CD4-positive, alpha-beta T cell treated with Interleukin-2 at 100 ng/mL for 4 hours (primary cell): Measurements from ENCODE around the gene NHLH1.

Experiments used
- DNase-seq: peaks from one replicate; pipeline ENCODE4 v3.0.0-alpha.2; 2020; ENCODE audit warnings: low spot score

NHLH1 gene

DNA sequence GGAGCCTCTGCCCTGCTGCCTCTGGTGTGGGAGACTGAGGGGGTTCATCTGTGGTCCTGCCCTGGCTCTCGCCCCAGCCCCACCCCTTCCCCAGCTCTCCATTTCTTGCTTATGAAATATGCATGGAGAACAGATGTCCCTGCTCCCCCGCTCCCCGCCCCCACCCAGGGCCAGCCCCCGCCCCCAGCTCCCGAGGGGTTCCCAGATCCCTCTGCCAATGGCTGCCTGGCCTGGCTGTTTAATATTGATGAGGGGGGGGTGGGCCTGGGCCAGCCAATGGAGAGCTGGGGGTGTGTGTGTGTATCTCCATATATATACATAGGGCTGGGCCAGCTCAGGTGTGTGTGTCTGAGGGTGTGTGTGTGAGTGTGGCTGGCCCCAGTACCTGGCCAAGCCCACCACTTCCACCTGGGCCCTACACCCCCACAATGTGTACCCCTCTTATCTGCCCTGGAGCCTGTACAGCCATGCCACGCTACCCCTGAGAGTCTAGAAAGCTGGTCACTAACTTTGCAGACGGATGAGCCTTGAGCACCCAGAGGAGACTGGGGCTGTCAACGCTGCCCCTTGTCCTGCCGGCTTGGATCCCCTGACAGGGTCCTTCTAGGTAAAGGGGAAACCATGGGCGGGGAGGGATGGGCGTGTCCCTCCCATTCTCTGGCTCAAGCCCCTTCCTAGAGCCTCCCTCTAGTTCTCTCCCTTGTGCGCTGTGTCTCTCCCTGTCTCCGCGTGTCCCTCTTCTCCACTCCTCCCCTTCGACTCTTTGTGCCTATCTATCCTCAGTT, at the start of gene NHLH1:
Gene NHLH1 (plus strand): TSS at position 341 of the 785 bp plus-strand sequence. CDS start 3,661 bp downstream, outside the sequence.
- DNase-seq, result no peak

DNA sequence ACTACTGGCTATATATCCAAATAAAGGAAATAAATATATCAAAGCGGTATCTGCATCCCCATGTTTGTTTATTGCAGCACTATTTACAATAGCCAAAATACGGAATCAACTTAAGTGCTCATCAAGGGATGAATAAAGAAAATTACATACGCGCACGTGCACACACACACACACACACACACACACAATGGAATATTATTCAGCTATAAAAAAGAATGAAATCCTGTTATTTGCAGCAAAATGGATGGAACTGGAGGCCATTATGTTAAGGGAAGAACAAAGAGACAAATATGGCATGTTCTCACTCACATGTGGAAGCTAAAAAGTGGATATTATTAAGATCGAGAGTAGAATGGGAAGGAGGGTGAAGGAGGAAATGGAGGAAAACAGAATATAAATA, 44.0 kb upstream of the NHLH1 start:
- no peak for DNase-seq

DNA sequence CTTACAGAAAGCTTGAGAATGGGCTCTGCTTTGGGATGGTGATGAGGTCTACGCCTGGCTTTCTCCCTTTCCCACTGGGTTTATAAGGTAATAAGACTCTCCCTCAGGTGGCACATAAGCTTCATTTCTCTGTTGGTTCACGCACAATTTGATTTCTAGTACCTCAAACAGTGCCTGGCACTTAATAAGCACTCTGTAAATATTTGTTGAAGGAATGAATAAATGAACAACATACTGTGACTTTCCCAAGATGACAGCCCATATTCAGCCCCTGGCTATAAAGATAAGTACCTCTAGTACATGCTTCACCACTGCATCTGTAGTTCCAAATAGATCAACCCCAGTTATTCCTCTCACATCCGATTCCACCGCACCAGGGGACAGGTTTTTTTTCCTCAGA, 41.6 kb upstream of the NHLH1 start:
- DNase-seq, result no peak

- DNase-seq, result no peak
These were observed 40.5 kb upstream of the NHLH1 start for GRCh38 chr1:160326418-160326817.

DNA sequence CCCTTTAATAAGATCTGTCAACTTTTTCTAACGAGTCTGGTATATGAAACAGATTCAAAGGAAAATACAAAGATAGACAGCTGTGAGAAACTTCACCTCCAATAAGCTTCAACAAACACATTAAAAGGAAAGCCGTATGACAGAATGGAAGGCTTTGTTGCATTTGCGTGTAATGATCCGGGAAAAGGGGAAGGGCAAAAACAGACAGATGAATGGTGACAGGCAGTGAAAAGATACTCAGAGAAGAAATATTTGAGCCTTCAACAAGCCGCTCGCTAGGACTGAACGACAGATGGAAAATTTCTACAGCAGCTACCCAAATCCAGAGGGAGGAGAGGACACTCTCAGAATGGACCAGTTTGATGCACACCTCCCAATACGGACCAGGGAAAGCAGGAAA, 38.7 kb upstream of the NHLH1 start:
- DNase-seq, result no peak

GRCh38 chr1:160330119-160330518, 36.8 kb upstream of the NHLH1 start:
- no peak for DNase-seq

DNA sequence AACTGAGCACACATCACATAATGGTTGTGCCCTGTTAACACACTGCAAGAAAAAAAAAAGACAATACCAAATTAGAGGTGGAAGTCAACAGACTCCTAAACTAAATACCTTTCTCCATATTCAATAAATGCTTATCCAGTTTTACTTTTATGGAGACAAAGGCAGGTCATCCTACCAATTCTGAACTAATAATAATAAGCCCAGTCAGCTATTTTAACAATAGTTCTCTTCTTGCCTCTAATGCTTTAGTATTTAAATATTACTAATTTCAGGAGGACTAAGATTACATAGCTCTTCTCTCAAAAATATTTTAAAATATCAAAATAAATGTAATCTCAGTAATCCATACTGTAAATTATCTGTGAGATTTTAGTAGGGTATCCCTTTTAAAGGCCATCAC, 34.4 kb upstream of the NHLH1 start:
- DNase-seq, result no peak

- DNase-seq, result no peak
These were observed 28.3 kb upstream of the NHLH1 start for GRCh38 chr1:160338580-160338979.

DNA sequence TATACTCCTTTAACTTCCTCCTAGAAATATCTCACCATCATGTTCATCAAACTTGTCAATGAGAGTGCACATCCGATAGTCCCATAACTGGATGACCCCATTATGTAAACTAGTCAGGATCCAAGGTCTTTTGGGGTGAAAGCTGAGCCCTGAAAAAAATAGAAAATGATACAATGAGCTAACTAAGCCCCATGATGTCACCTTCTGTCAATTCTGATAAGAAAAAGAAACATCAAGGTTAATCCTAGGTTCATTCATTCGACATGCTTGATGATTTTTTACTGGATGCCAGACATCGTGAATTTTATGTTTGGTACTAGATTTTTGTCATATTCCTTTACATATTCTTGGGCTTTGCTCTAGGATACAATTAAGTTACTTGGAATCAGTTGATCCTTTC, 26.7 kb upstream of the NHLH1 start:
- DNase-seq, result no peak

DNA sequence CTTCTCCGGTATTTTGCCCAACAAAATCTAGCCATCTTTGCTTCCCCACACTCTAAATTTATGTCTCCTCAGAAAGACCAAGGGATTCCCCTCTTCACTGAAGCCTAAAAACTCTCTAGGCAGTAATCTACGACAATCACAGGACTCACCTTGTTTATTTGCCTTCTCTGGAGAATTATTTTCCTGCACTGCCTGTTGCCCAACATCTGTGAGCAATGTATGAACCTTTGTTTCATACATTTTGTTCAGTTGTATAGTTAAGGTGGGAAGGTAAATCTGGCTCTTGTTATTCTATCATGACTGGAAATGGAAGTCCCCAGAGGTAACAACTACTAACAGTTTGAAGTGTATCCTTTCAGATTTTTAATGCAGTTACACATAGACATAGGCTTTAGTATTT, 26.0 kb upstream of the NHLH1 start:
- no peak for DNase-seq

GRCh38 chr1:160342526-160342925, 24.3 kb upstream of the NHLH1 start:
- DNase-seq, result peak; percentile 7

GRCh38 chr1:160342953-160343869, 23.7 kb upstream of the NHLH1 start, which contains the start of the genes COPA and NCSTN:
Gene COPA (minus strand): TSS chr1:160343250. CDS start chr1:160343170, 80 bp downstream.
Gene NCSTN (plus strand): TSS chr1:160343383. CDS start chr1:160343397, 14 bp downstream.
- DNase-seq, result peak; percentile 92

GRCh38 chr1:160344241-160344640, 22.6 kb upstream of the NHLH1 start:
- DNase-seq, result no peak

DNA sequence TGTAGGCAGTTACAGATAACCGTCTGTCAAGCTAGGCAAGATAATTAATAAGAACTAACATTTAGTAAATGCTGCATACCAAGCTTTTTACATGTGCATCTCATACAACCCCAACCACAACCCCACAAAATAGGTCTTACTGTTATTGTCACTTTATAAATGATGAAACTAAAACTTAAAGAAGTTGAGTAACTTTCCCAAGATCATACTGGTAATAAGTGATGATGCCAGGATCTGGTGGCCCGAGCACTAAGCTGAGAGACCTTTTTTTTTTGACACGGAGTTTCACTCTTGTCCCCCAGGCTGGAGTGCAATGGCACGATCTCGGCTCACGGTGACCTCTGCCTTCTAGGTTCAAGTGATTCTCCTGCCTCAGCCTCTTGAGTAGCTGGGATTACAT, 21.9 kb upstream of the NHLH1 start:
- DNase-seq, result no peak

DNA sequence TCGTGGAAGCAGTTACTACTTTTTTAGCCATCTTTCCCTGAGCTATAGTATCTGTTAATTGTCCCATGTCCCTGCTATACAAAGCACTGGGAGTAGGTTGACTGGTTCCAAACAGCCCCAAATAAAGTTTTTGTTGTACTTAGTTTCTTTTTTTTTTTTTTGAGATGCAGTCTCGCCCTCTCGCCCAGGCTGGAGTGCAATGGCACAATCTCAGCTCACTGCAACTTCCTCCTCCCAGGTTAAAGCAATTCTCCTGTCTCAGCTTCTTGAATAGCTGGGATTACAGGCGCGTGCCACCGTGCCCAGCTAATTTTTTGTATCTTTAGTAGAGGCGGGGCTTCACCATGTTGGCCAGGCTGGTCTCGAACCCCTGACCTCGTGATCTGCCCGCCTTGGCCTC, 20.4 kb upstream of the NHLH1 start:
- no peak for DNase-seq

GRCh38 chr1:160346958-160347357, 19.9 kb upstream of the NHLH1 start:
- DNase-seq, result no peak

DNA sequence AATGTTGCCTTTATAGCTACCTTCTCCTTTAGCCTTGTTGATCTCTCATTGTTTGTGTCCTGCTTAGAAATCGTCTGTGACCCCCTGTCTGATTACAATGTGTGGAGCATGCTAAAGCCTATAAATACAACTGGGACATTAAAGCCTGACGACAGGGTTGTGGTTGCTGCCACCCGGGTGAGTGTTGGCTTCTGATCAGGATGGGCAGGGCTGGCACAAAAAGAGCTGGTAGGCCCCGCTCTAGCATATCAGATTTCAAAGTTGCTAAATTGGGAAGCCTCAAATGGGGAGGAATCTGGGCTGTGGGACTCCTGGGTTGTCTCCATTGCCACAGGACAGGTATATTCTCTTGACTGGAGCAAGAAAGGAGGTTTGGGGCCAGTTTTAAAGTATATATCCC, 15.2 kb upstream of the NHLH1 start:
- DNase-seq, result no peak

- no peak for DNase-seq
These were observed 14.3 kb upstream of the NHLH1 start for GRCh38 chr1:160352555-160352954.

- no peak for DNase-seq
These were observed 13.6 kb upstream of the NHLH1 start for GRCh38 chr1:160353223-160353622.

- DNase-seq, result peak; percentile 8
These were observed 12.4 kb upstream of the NHLH1 start for GRCh38 chr1:160354388-160354985.

- DNase-seq, result no peak
These were observed 9.4 kb upstream of the NHLH1 start for GRCh38 chr1:160357286-160358002.

- DNase-seq, result no peak
These were observed 8.8 kb upstream of the NHLH1 start for GRCh38 chr1:160358073-160358472.
